ENCODE measurements around the gene SYNPR.

SYNPR gene

GRCh38 chr3:63384382-63384781 is 106.3 kb downstream of the SYNPR start:
- DNase-seq (ENCODE audit: low read depth, low spot score) = no peak

GRCh38 chr3:63385629-63386028 is 107.5 kb downstream of the SYNPR start:
- no peak for DNase-seq (ENCODE audit: low read depth, low spot score)

- no peak for DNase-seq (ENCODE audit: low read depth, low spot score)
Observed at GRCh38 chr3:63386568-63386967, 108.5 kb downstream of the SYNPR start.

- DNase-seq (ENCODE audit: low read depth, low spot score) = no peak
Observed at GRCh38 chr3:63387568-63387967, 109.5 kb downstream of the SYNPR start.

- DNase-seq (ENCODE audit: low read depth, low spot score) = no peak
Observed at GRCh38 chr3:63390710-63391230, 112.7 kb downstream of the SYNPR start.

GRCh38 chr3:63395960-63396359 is 117.9 kb downstream of the SYNPR start:
- no peak for DNase-seq (ENCODE audit: low read depth, low spot score)

GRCh38 chr3:63400246-63400860 is 122.2 kb downstream of the SYNPR start:
- no peak for DNase-seq (ENCODE audit: low read depth, low spot score)

GRCh38 chr3:63405882-63406281 is 127.8 kb downstream of the SYNPR start:
- DNase-seq (ENCODE audit: low read depth, low spot score) = no peak

- DNase-seq (ENCODE audit: low read depth, low spot score) = no peak
Observed at GRCh38 chr3:63413523-63413922, 135.4 kb downstream of the SYNPR start.

GRCh38 chr3:63414607-63415006 is 136.5 kb downstream of the SYNPR start:
- no peak for DNase-seq (ENCODE audit: low read depth, low spot score)

- no peak for DNase-seq (ENCODE audit: low read depth, low spot score)
Observed at GRCh38 chr3:63429905-63430304, 151.8 kb downstream of the SYNPR start.

GRCh38 chr3:63430875-63431274 is 152.8 kb downstream of the SYNPR start:
- no peak for DNase-seq (ENCODE audit: low read depth, low spot score)

GRCh38 chr3:63437858-63438257 is 159.8 kb downstream of the SYNPR start:
- DNase-seq (ENCODE audit: low read depth, low spot score) = no peak

GRCh38 chr3:63438826-63439371 is 160.8 kb downstream of the SYNPR start:
- DNase-seq (ENCODE audit: low read depth, low spot score) = no peak

- no peak for DNase-seq (ENCODE audit: low read depth, low spot score)
Observed at GRCh38 chr3:63441262-63441661, 163.2 kb downstream of the SYNPR start.

- DNase-seq (ENCODE audit: low read depth, low spot score) = no peak
Observed at GRCh38 chr3:63442918-63443317, 164.8 kb downstream of the SYNPR start.

GRCh38 chr3:63450023-63450422 is 171.9 kb downstream of the SYNPR start:
- DNase-seq (ENCODE audit: low read depth, low spot score) = no peak

- DNase-seq (ENCODE audit: low read depth, low spot score) = no peak
Observed at GRCh38 chr3:63450634-63451363, 172.7 kb downstream of the SYNPR start.

- DNase-seq (ENCODE audit: low read depth, low spot score) = no peak
Observed at GRCh38 chr3:63456901-63457300, 178.8 kb downstream of the SYNPR start.

GRCh38 chr3:63458405-63458804 is 180.3 kb downstream of the SYNPR start:
- DNase-seq (ENCODE audit: low read depth, low spot score) = no peak

- DNase-seq (ENCODE audit: low read depth, low spot score) = no peak
Observed at GRCh38 chr3:63462732-63463131, 184.6 kb downstream of the SYNPR start.

- no peak for DNase-seq (ENCODE audit: low read depth, low spot score)
Observed at GRCh38 chr3:63467392-63467791, 189.3 kb downstream of the SYNPR start.

- no peak for DNase-seq (ENCODE audit: low read depth, low spot score)
Observed at GRCh38 chr3:63470745-63471144, 192.6 kb downstream of the SYNPR start.
